Neural cell (in vitro differentiated cells): ENCODE measurements around the gene PCNX4. TPM values are rescaled to one million over a fixed set of nuclear protein-coding genes. Genes with fewer than 3 reads are reported as not detected.

Source experiments
- H2AFZ ChIP-seq: fragments of 200-600, 300-800 bp; sonication (generic), shearing (Covaris generic); 2 replicates; pipeline ENCODE4 v1.6.0; 2014; ENCODE audit warnings: low read depth, mild to moderate bottlenecking, antibody characterized with exemption, low read length, moderate library complexity
- H3F3A ChIP-seq: fragments of 200-600 bp; shearing (Covaris generic); 2 replicates; pipeline ENCODE4 v1.6.1; 2016; ENCODE audit warnings: mild to moderate bottlenecking, moderate library complexity, mixed read lengths, antibody characterized with exemption, low read length; ENCODE audit not compliant: insufficient read depth, poor library complexity, severe bottlenecking
- H3K27ac ChIP-seq: fragments of 200-600, 300-800 bp; sonication (generic), shearing (Covaris generic); 2 replicates; pipeline ENCODE4 v1.5.1; 2014; ENCODE audit warnings: mild to moderate bottlenecking, low read length, moderate library complexity
- H3K27me3 ChIP-seq: fragments of 300-800, 200-600 bp; sonication (generic), shearing (Covaris generic); 2 replicates; pipeline ENCODE4 v1.6.0; 2014; ENCODE audit warnings: mild to moderate bottlenecking, low read depth, low read length, moderate library complexity; ENCODE audit not compliant: insufficient read depth
- H3K36me3 ChIP-seq: fragments of 300-800, 200-600 bp; sonication (generic), shearing (Covaris generic); 2 replicates; pipeline ENCODE4 v1.5.1; 2014; ENCODE audit warnings: mild to moderate bottlenecking, antibody characterized with exemption, low read length, moderate library complexity; ENCODE audit not compliant: insufficient read depth
- H3K4me2 ChIP-seq: fragments of 300-800, 200-600 bp; sonication (generic), shearing (Covaris generic); 2 replicates; pipeline ENCODE4 v1.6.0; 2014; ENCODE audit warnings: mild to moderate bottlenecking, low read length
- H3K4me3 ChIP-seq: fragments of 300-800, 200-600 bp; sonication (generic), shearing (Covaris generic); 2 replicates; pipeline ENCODE4 v1.5.1; 2014; ENCODE audit warnings: mild to moderate bottlenecking, low read length, moderate library complexity
- H3K79me2 ChIP-seq: fragments of 200-600 bp; shearing (Covaris generic); replicated peaks from 2 replicates; pipeline ENCODE4 v1.6.0; 2014; ENCODE audit warnings: mild to moderate bottlenecking, low read length, moderate library complexity; ENCODE audit not compliant: insufficient read depth
- H3K9ac ChIP-seq: fragments of 300-800, 200-600 bp; sonication (generic), shearing (Covaris generic); 2 replicates; pipeline ENCODE4 v1.6.1; 2016; ENCODE audit warnings: mild to moderate bottlenecking, low read length, mixed read lengths
- H3K9me2 ChIP-seq: fragments of 200-600 bp; shearing (Covaris generic); 2 replicates; pipeline ENCODE4 v1.6.1; 2016; ENCODE audit warnings: mild to moderate bottlenecking, low read length, mixed read lengths; ENCODE audit not compliant: insufficient read depth
- H3K9me3 ChIP-seq: fragments of 200-600, 300-800 bp; sonication (generic), shearing (Covaris generic); 2 replicates; pipeline ENCODE4 v1.6.1; 2016; ENCODE audit warnings: mild to moderate bottlenecking, mixed run types, low read length, moderate library complexity, mixed read lengths
- H4K20me1 ChIP-seq: fragments of 200-600 bp; shearing (Covaris generic); 2 replicates; pipeline ENCODE4 v1.6.1; 2016; ENCODE audit warnings: mild to moderate bottlenecking, mixed run types; ENCODE audit not compliant: insufficient read depth
- EP300 ChIP-seq: fragments of 450-650 bp; conservative IDR thresholded peaks from 2 replicates; pipeline ENCODE4 v1.6.1; 2014; ENCODE audit warnings: antibody characterized with exemption, mild to moderate bottlenecking, moderate library complexity; ENCODE audit not compliant: poor library complexity, severe bottlenecking
- EZH2 ChIP-seq: fragments of 200-600, 300-800 bp; shearing (Covaris generic), sonication (generic); IDR thresholded peaks from 2 replicates; pipeline ENCODE4 v1.6.1; 2014; ENCODE audit warnings: antibody characterized with exemption, low read length, borderline replicate concordance, mild to moderate bottlenecking; ENCODE audit not compliant: insufficient read depth, poor library complexity, severe bottlenecking
- MXI1 ChIP-seq: fragments of 450-650 bp; conservative IDR thresholded peaks from 2 replicates; pipeline ENCODE4 v1.6.1; 2014; ENCODE audit warnings: antibody characterized with exemption, mild to moderate bottlenecking; ENCODE audit not compliant: poor library complexity, severe bottlenecking
- POLR2AphosphoS5 ChIP-seq: IDR thresholded peaks from 2 replicates; pipeline ENCODE4 v1.6.1; 2012
- RAD21 ChIP-seq: fragments of 450-650 bp; conservative IDR thresholded peaks from 2 replicates; pipeline ENCODE4 v1.6.1; 2014; ENCODE audit warnings: antibody characterized with exemption, mild to moderate bottlenecking, moderate library complexity
- REST ChIP-seq: IDR thresholded peaks from 2 replicates; pipeline ENCODE4 v1.6.1; 2012; ENCODE audit warnings: borderline replicate concordance
- SMC3 ChIP-seq: fragments of 450-650 bp; conservative IDR thresholded peaks from 2 replicates; pipeline ENCODE4 v1.6.1; 2014; ENCODE audit warnings: antibody characterized with exemption, mild to moderate bottlenecking, moderate library complexity; ENCODE audit not compliant: poor library complexity
- TAF1 ChIP-seq: IDR thresholded peaks from 2 replicates; pipeline ENCODE4 v1.6.1; 2012; ENCODE audit warnings: low read depth
- polyA plus RNA-seq: library from polyadenylated mRNA; depleted of rRNA; stranded (reverse); fragments of >200 nt; gene quantifications from 2 replicates; pipeline ENCODE4 v1.2.3, GENCODE V29; 2014
- TF ChIP-seq, protein P1 (sequence below): fragments of 450-650 bp; IDR thresholded peaks from 2 replicates; pipeline ENCODE4 v1.5.1; 2014; ENCODE audit warnings: antibody characterized with exemption, mild to moderate bottlenecking, moderate library complexity; ENCODE audit not compliant: poor library complexity, severe bottlenecking

PCNX4 gene
- polyA plus RNA-seq, 1 donor from 2014 or later: 117 TPM

DNA sequence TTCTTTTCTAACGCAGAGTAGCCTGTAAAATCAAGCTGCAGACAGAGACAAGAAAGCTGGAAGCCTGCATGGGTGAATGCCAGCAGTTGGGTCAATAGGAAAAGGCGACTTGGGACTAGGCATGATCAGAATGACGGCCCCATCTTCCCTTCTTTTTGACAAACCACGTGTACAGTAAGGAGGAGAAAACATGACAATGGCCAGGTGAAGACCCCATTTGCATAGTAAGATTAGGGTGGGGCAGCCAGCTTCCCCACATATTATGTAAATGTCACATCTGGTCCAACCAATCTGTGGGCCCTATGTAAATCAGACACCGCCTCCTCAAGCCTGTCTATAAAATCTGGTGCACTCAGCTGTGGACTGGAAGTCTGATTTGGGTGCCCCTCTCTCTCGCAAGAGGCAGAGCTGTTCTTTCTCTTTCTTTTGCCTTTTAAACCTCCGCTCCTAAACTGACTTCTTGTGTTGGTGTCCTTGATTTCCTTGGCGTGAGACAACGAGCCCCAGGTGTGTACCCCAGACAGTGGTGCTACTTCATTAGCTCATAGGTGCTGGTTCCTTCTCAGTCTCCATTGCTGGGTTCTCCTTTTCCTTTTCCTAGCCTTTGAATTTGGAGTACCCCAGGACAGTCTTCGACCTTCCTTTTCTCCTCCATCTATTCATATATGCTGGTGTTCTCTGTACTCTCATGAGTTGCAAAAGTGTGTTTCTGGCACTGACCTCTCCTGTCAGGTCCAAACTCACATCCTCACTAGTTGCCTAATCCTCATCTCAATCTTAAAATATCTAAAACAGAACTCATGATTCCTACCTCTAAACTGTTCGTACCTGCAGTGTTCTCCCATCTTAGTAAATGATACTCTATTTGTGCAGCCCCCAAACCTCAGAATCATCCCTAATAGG lies 82.9 kb downstream of the PCNX4 start:
- no peaks in the 10 kb centered on the region for H3K79me2 ChIP-seq
- no peaks in the 10 kb centered on the region for H3F3A ChIP-seq
- H2AFZ ChIP-seq: no peak overlapping the region
- H3K27me3 ChIP-seq: no peaks in the 10 kb centered on the region
- H3K9me3 ChIP-seq: no peaks in the 10 kb centered on the region
- H3K36me3 ChIP-seq: no peaks in the 10 kb centered on the region
- no peak overlapping the region for H3K27ac ChIP-seq
- H3K9me2 ChIP-seq: no peaks in the 10 kb centered on the region
- TF ChIP-seq MXI1 (no peak), EZH2 (no peak), EP300 (no peak), SMC3 (no peak), POLR2AphosphoS5 (no peak), REST (no peak), RAD21 (no peak), TAF1 (no peak)
- TF ChIP-seq, protein P1, sequence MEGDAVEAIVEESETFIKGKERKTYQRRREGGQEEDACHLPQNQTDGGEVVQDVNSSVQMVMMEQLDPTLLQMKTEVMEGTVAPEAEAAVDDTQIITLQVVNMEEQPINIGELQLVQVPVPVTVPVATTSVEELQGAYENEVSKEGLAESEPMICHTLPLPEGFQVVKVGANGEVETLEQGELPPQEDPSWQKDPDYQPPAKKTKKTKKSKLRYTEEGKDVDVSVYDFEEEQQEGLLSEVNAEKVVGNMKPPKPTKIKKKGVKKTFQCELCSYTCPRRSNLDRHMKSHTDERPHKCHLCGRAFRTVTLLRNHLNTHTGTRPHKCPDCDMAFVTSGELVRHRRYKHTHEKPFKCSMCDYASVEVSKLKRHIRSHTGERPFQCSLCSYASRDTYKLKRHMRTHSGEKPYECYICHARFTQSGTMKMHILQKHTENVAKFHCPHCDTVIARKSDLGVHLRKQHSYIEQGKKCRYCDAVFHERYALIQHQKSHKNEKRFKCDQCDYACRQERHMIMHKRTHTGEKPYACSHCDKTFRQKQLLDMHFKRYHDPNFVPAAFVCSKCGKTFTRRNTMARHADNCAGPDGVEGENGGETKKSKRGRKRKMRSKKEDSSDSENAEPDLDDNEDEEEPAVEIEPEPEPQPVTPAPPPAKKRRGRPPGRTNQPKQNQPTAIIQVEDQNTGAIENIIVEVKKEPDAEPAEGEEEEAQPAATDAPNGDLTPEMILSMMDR: no peak
- H4K20me1 ChIP-seq: no peaks in the 10 kb centered on the region
- no peak overlapping the region for H3K4me2 ChIP-seq
- no peak overlapping the region for H3K9ac ChIP-seq
- H3K4me3 ChIP-seq: no peak overlapping the region

DNA sequence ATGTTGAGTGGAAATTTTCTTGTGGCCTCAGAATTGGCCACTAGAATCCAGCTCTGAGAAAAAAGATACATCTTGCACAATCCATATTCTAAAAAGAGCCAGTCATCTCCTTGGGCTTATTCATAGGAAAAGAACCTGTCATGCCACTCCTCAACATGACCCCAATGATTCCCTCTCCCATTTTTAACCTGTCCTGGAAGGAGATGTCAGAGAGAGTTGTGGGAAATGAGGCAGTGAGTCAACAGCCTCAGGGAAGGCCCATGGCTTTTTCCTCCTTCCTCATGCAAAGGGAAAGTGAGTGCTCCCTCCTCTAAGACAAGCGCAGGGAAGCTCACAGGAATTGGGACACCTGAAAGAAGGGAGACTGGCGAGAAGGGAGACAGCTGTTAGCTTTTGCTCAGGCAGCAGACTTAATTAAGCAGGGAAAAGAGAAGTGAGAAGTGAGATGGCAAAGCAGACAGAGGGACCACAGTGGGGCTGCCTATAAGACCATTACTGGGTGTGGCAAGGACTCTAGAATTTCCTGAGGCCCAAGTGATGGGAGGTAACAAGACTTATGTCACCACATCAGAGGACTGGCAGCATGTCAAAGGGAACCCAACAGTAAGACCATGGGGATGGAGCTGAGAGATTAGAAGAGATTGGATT lies 83.7 kb downstream of the PCNX4 start:
- Histone ChIP-seq H3K4me2 (no peak overlapping the region), H3K36me3 (no peaks in the 10 kb centered on the region), H3K9me3 (no peaks in the 10 kb centered on the region), H3K27me3 (no peaks in the 10 kb centered on the region), H4K20me1 (no peaks in the 10 kb centered on the region), H3K79me2 (no peaks in the 10 kb centered on the region), H3K9ac (no peak overlapping the region), H3K27ac (no peak overlapping the region), H2AFZ (no peak overlapping the region), H3K4me3 (no peak overlapping the region), H3F3A (no peaks in the 10 kb centered on the region), H3K9me2 (no peaks in the 10 kb centered on the region)
- TF ChIP-seq SMC3 (no peak), EZH2 (no peak), RAD21 (no peak), EP300 (no peak), REST (no peak), MXI1 (no peak), TAF1 (no peak), POLR2AphosphoS5 (no peak)
- TF ChIP-seq, protein P1: no peak
